NCI-H1105 treated with DMSO at 0.1 percent for 48 hours (cell line): ENCODE measurements around the gene IRS1.

Source experiments
- DNase-seq: peaks from one replicate; lab custom pipeline; 2025; lab: John Stamatoyannopoulos, UW

Gene IRS1

GRCh38 chr2:226756131-226756530, 43.5 kb downstream of the IRS1 start:
- DNase-seq = no peak

GRCh38 chr2:226755631-226756030, 44.0 kb downstream of the IRS1 start:
- no peak for DNase-seq

GRCh38 chr2:226754821-226755604, 44.6 kb downstream of the IRS1 start:
- no peak for DNase-seq

- no peak for DNase-seq
These were observed 46.7 kb downstream of the IRS1 start for GRCh38 chr2:226752887-226753286.

- DNase-seq = no peak
These were observed 52.3 kb downstream of the IRS1 start for GRCh38 chr2:226747288-226747687.

- no peak for DNase-seq
These were observed 53.3 kb downstream of the IRS1 start for GRCh38 chr2:226746196-226746800.

DNA sequence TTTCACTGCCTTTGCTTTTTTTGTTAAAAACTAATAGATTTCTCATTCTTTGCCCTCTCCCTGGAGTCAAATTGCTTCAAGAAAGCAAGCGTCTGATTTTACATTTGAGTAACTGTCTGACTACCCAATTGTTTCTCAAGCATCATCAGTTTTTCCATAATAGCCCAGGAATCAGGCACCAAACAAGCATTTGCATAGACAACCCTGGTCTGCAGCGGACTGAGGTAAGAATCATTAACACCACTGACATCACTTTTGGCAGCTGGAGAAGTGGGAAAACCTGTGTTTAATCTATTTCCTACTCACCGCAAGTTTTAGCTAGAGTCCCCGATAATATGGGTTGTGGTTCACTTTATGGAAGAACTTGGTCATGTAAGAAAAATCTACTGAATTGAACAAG, 55.7 kb downstream of the IRS1 start:
- DNase-seq = no peak

GRCh38 chr2:226742347-226742746, 57.3 kb downstream of the IRS1 start:
- no peak for DNase-seq

- no peak for DNase-seq
These were observed 59.5 kb downstream of the IRS1 start for GRCh38 chr2:226740039-226740648.

GRCh38 chr2:226739545-226740030, 60.0 kb downstream of the IRS1 start:
- DNase-seq = no peak

DNA sequence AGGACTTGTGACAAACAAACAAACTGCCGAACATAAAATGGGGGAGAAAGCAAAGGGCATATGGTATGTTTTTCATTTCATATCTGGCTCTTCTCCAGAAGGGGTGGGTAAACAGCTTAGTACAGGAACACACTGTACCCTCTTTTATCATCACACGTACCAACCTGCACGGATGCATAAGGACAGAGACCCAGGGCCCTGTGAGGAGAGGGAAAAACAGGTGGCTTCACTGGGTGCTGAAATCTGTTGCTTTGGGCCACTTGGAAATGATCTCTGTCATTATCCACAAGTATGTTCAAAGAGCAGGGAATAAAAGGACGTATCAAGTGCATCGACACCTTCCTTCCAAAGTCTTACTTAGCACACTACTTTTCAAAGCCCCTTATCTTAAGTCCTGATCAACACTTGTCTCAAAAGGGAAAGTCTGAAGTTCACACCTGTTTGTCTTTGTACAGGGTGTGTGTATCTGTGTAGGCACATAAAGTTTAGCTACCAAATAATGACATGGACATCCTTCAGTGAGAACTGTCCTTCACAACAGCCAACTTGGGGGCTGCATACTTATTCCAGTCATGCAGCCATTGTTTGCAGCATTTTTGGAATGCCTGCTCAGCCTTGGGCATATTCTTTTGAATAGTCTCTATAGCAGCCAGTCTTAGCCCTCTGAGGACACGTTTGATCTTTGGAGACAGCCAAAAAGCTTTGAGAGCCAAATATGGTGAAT, 60.6 kb downstream of the IRS1 start:
- no peak for DNase-seq

DNA sequence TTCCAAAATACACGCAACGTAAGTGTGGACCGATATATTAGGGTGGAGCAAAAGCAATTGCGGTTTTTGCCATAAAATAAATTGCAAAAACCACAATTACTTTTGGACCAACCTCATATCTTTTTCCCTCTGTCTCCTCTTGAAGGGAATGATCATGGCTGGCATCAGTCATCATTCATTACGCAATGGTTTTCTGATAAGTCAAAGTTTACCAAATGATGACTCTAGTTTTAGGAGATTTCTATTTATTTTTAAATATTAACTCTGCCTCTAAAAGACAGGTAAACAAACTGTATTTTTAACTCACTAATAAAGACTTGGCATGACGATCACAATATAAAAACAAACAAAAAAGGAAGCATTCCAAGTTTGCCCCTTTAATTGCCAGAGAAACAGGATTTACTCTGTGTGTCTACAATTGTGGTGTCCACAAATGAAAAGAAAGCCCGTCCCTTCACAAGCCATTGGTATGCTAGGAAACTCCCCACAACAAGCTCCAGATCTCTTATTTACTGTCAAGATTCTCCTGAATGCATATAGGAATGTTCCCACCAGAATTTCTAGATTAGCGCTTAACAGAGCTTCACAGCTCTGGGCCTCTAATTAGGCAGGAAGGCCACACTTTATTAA, 61.3 kb downstream of the IRS1 start:
- DNase-seq = no peak

GRCh38 chr2:226736382-226736781, 63.2 kb downstream of the IRS1 start:
- no peak for DNase-seq

DNA sequence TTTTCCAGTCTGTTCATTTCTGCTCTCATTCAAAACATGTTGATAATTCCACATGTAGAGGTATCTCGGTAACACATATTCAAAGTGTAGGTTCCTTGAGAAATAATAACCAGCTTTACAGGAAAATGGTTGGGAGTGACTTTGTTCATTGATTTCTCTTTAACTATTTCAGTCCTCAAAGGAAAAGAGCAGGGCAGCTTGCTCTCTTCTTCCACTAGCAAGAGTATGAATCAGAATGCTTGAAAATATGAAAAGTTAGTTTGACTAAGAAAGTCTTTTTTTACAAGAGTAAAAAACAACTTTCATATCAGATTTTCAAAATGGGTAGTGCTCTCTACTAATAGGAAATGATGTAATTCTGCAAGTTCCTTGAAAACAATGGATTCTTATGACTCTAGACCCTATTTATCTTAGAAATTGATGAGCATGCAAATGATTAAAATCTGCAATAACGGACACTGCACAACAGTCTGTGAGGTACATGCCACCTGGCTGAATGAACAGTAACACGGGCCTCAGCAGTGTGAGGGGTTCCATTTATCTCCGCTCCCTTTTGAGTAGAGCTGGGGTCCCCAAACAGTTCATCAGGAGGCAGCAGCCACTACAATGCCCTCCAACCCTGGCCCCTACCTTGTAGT, 65.6 kb downstream of the IRS1 start:
- no peak for DNase-seq

- no peak for DNase-seq
These were observed 66.3 kb downstream of the IRS1 start for GRCh38 chr2:226733189-226733858.

GRCh38 chr2:226732478-226733188, 67.0 kb downstream of the IRS1 start:
- DNase-seq = no peak

- no peak for DNase-seq
These were observed 69.1 kb downstream of the IRS1 start for GRCh38 chr2:226730481-226730880.

- no peak for DNase-seq
These were observed 70.6 kb downstream of the IRS1 start for GRCh38 chr2:226728996-226729395.

DNA sequence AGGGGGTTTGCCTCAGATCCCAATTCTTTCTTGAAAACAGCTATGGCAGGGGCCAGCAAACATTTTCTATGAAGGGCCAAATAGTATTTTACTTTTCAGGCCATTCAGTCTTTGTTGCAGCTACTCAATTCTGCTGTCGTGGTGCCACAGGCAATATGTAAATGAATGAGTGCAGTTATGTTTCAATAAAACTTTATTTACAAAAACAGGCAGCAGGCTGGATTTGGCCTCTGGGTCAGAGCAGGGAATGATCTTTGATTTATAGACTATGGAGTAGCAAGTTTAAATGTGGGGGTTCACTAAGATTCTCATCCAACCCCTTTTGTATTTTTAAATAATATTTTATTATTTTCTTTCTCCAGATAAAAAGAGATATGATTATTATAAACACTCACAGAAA, 72.4 kb downstream of the IRS1 start:
- no peak for DNase-seq

GRCh38 chr2:226726546-226726945, 73.1 kb downstream of the IRS1 start:
- no peak for DNase-seq
